ENCODE measurements around the gene PTMA. TPM values are rescaled to one million over a fixed set of nuclear protein-coding genes. Genes with fewer than 3 reads are reported as not detected.

Gene PTMA
- total RNA-seq, 1 experiment from 2014 or later: 1,260 TPM

- Histone ChIP-seq H3K27ac (peak overlapping the region; percentile 17; the same call in 1 of the 2 replicates), H3K27me3 (ENCODE audit: insufficient read depth, low read depth) (no peaks in the 10 kb centered on the region), H3F3A (ENCODE audit: insufficient read depth, low read depth) (peaks cover 34% of the 10 kb centered on the region), H2AFZ (peak overlapping the region; percentile 74), H4K20me1 (ENCODE audit: insufficient read depth) (peaks cover 13% of the 10 kb centered on the region), H3K4me1 (replicated peaks; ENCODE audit: insufficient read depth) (peaks cover 16% of the 10 kb centered on the region), H3K4me3 (no peak overlapping the region), H3K79me2 (ENCODE audit: low read depth) (peaks cover 7% of the 10 kb centered on the region), H3K4me2 (peak overlapping the region; percentile 49; the same call in 1 of the 2 replicates), H3K9me3 (ENCODE audit: insufficient read depth, low read depth) (no peaks in the 10 kb centered on the region), H3K9me2 (ENCODE audit: insufficient read depth) (no peaks in the 10 kb centered on the region), H3K36me3 (ENCODE audit: low read depth) (peaks cover 4% of the 10 kb centered on the region)
- ChIA-PET POLR2A (ENCODE audit: unreplicated experiment) (interaction anchor here (0.5 kb wide), 1 partner anchor 40 kb away, joined by 4 read pairs; no protein-coding TSS in a partner anchor), CTCF (interaction anchor here (0.6 to 1.2 kb wide), 4 partner anchors 39 to 156 kb away, joined by 3 to 8 read pairs (median 4); no protein-coding TSS in a partner anchor)
- intact Hi-C loops (cut with micrococcal nuclease; ENCODE audit: unreplicated experiment): loop anchor here (5.0 to 10.0 kb wide), 2 partner anchors 65 to 253 kb away; partner anchors contain the start of genes NCL and PDE6D
- DNase-seq: peak; percentile 37 to 44
- TF ChIP-seq EZH2 (IDR thresholded peaks at IDR 0.05; ENCODE audit: low read depth): no peak
- no peak for TF ChIP-seq CTCF (conservative IDR thresholded peaks at IDR 0.05)
- BruUV-seq (replicated peaks): no TSS peak
These were observed 9.2 kb downstream of the PTMA start for GRCh38 chr2:231717281-231718171.

GRCh38 chr2:231718799-231719198 lies 10.5 kb downstream of the PTMA start:
- H3K9me3 ChIP-seq (ENCODE audit: insufficient read depth, low read depth): no peaks in the 10 kb centered on the region
- H3K9me2 ChIP-seq (ENCODE audit: insufficient read depth): no peaks in the 10 kb centered on the region
- peaks cover 11% of the 10 kb centered on the region for H3K4me1 ChIP-seq (replicated peaks; ENCODE audit: insufficient read depth)
- H3F3A ChIP-seq (ENCODE audit: insufficient read depth, low read depth): peaks cover 26% of the 10 kb centered on the region
- H3K4me2 ChIP-seq: no peak overlapping the region
- no peaks in the 10 kb centered on the region for H3K79me2 ChIP-seq (ENCODE audit: low read depth)
- no peak overlapping the region for H3K27ac ChIP-seq
- ChIA-PET CTCF (no interaction called here), POLR2A (ENCODE audit: unreplicated experiment) (no interaction called here)
- H3K36me3 ChIP-seq (ENCODE audit: low read depth): no peaks in the 10 kb centered on the region
- H3K27me3 ChIP-seq (ENCODE audit: insufficient read depth, low read depth): no peaks in the 10 kb centered on the region
- intact Hi-C loops (cut with micrococcal nuclease; ENCODE audit: unreplicated experiment): loop anchor here (5.0 to 10.0 kb wide), 2 partner anchors 64 to 254 kb away; partner anchors contain the start of genes NCL and PDE6D
- BruUV-seq (replicated peaks): no TSS peak
- H3K4me3 ChIP-seq: no peak overlapping the region
- peaks cover 5% of the 10 kb centered on the region; the same call in 1 of the 2 replicates for H4K20me1 ChIP-seq (ENCODE audit: insufficient read depth)
- no peak for DNase-seq
- H2AFZ ChIP-seq: no peak overlapping the region
- no peak for TF ChIP-seq EZH2 (IDR thresholded peaks at IDR 0.05; ENCODE audit: low read depth)
- no peak for TF ChIP-seq CTCF (conservative IDR thresholded peaks at IDR 0.05)

DNA sequence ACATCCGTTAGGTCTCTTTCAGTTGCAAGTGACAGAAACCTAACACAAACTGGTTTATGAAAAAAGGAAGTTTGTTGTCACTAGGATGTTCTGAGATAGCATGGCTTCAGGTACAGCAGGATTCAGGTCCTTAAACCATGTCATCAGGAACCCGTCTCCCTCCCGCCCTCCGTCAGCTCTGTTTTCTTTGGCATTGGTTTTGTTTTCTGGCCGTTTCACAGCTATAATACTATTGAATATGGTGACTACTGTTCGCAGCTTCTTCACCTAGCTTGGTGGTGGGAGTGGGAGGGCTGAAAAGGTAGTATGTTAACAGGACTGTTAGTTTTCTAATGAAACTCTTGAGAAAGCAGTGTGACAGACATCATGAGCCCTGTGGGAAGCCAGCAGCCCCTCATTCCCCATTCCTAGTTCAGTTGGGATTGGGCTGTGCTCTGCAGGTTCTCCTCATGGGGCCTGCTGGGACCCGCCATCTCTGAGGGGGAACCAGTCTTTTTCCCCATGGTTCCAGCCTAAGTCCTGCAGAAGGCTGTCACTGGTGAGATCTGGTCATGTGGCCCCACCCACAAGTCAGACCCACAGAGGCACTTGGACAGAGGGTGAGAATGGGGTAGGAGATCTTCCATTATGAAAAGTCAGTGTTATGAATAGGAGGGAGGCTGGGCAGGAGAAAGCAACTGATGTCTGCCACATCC lies 12.1 kb downstream of the PTMA start:
- H3K9me2 ChIP-seq (ENCODE audit: insufficient read depth): no peaks in the 10 kb centered on the region
- BruUV-seq (replicated peaks): no TSS peak
- no peaks in the 10 kb centered on the region for H3K79me2 ChIP-seq (ENCODE audit: low read depth)
- H3F3A ChIP-seq (ENCODE audit: insufficient read depth, low read depth): peaks cover 11% of the 10 kb centered on the region
- H3K4me1 ChIP-seq (replicated peaks; ENCODE audit: insufficient read depth): peaks cover 11% of the 10 kb centered on the region
- intact Hi-C loops (cut with micrococcal nuclease; ENCODE audit: unreplicated experiment): no loop called here
- no peak for DNase-seq
- TF ChIP-seq EZH2 (IDR thresholded peaks at IDR 0.05; ENCODE audit: low read depth) (no peak), CTCF (conservative IDR thresholded peaks at IDR 0.05) (no peak)
- no peak overlapping the region for H3K4me2 ChIP-seq
- no peak overlapping the region for H2AFZ ChIP-seq
- H3K9me3 ChIP-seq (ENCODE audit: insufficient read depth, low read depth): no peaks in the 10 kb centered on the region
- CTCF ChIA-PET: no interaction called here
- no peak overlapping the region for H3K27ac ChIP-seq
- H3K4me3 ChIP-seq: no peak overlapping the region
- POLR2A ChIA-PET (ENCODE audit: unreplicated experiment): no interaction called here
- H4K20me1 ChIP-seq (ENCODE audit: insufficient read depth): no peaks in the 10 kb centered on the region
- H3K36me3 ChIP-seq (ENCODE audit: low read depth): no peaks in the 10 kb centered on the region
- H3K27me3 ChIP-seq (ENCODE audit: insufficient read depth, low read depth): no peaks in the 10 kb centered on the region
